HepG2 (cell line): ENCODE measurements around the gene CAMTA1. TPM values are rescaled to one million over a fixed set of nuclear protein-coding genes. Genes with fewer than 3 reads are reported as not detected.

Experiments
- ATAC-seq: fragments of 200-7000 bp; cut with Tn5 transposase; 3 replicates; pipeline ENCODE4 v1.9.1; 2020; ENCODE audit warnings: mild to moderate bottlenecking, moderate library complexity
- BruUV-seq: library from RNA; stranded (reverse); fragments of 400-500 nt; replicated peaks from 2 replicates; lab custom pipeline; 2021; lab: Mats Ljungman, UMichigan
- CTCF ChIA-PET: fragments of 300-600 bp; formaldehyde crosslinking; extraction: SDS; loops from one replicate; lab custom pipeline; 2021; ENCODE audit warnings: low total read pairs, inconsistent platforms, low intra/inter-chr PET ratio; lab: Yijun Ruan, JAX
- POLR2A ChIA-PET: fragments of 350-600 bp; sonication (Branson Sonifier 250); formaldehyde crosslinking; loops from one replicate; lab custom pipeline; 2020; ENCODE audit warnings: antibody characterized with exemption, inconsistent platforms; lab: Yijun Ruan, JAX
- DNase-seq: peaks from one replicate; pipeline ENCODE4 v3.0.0-alpha.2; 2015; ENCODE audit warnings: low spot score
- FAIRE-seq: peaks from 3 replicates; lab custom pipeline; 2011; peaks lifted over from hg19 to GRCh38; lab: Jason Lieb, UNC
- H2AFZ ChIP-seq: one replicate; pipeline ENCODE4 v1.6.1; 2011; ENCODE audit warnings: low read length, inconsistent platforms
- H3K27ac ChIP-seq: fragments of 300-600 bp; 3 replicates; pipeline ENCODE4 v1.8.0; 2011; ENCODE audit warnings: mixed run types, mild to moderate bottlenecking, mixed read lengths, low read length, inconsistent platforms; ENCODE audit not compliant: insufficient read depth; ENCODE audit errors: extremely low read length
- H3K27me3 ChIP-seq, 2 experiments: fragments of 200-600 bp in 1 of 2; 2 replicates in 1 of 2; 3 replicates in 1 of 2; pipeline versions ENCODE4 v1.6.0 to v1.8.0; 2011; ENCODE audit warnings: low read length in 2 of 2, mild to moderate bottlenecking in 2 of 2, moderate library complexity in 2 of 2, inconsistent platforms in 1 of 2; ENCODE audit not compliant: insufficient read depth in 2 of 2, control insufficient read depth in 1 of 2
- H3K36me3 ChIP-seq, 2 experiments: fragments of 200-600 bp in 1 of 2; replicated peaks in 1 of 2; 2 replicates in 1 of 2; 3 replicates in 1 of 2; pipeline versions ENCODE4 v1.5.1 to v1.8.0; 2011; ENCODE audit warnings: low read length in 2 of 2, inconsistent platforms in 1 of 2; ENCODE audit not compliant: insufficient read depth in 2 of 2, control insufficient read depth in 1 of 2
- H3K4me1 ChIP-seq: 2 replicates; pipeline ENCODE4 v1.5.1; 2012; ENCODE audit warnings: low read length, inconsistent platforms; ENCODE audit not compliant: insufficient read depth
- H3K4me2 ChIP-seq: 2 replicates; pipeline ENCODE4 v1.6.0; 2011; ENCODE audit warnings: low read depth, low read length, inconsistent platforms
- H3K4me3 ChIP-seq, 3 experiments: fragments of 200-600 bp in 1 of 3; sonication (generic), shearing (Covaris generic) in 1 of 3; replicated peaks in 1 of 3; 2 replicates each; pipeline ENCODE4 v1.5.1; 2011 to 2016; ENCODE audit warnings: low read length in 3 of 3, inconsistent platforms in 2 of 3, low read depth in 2 of 3, mild to moderate bottlenecking in 2 of 3, control low read depth in 1 of 3, mixed read lengths in 1 of 3; ENCODE audit not compliant: insufficient read depth in 1 of 3
- H3K79me2 ChIP-seq: one replicate; pipeline ENCODE4 v1.6.1; 2011; ENCODE audit warnings: low read length, inconsistent platforms; ENCODE audit not compliant: insufficient read depth
- H3K9ac ChIP-seq: 2 replicates; pipeline ENCODE4 v1.6.0; 2011; ENCODE audit warnings: mild to moderate bottlenecking, low read depth, low read length, inconsistent platforms; ENCODE audit not compliant: insufficient read depth
- H3K9me3 ChIP-seq: 2 replicates; pipeline ENCODE4 v1.5.1; 2012; ENCODE audit warnings: mild to moderate bottlenecking, low read length
- H4K20me1 ChIP-seq: 2 replicates; pipeline ENCODE4 v1.6.0; 2011; ENCODE audit warnings: inconsistent platforms, mild to moderate bottlenecking, low read length, moderate library complexity; ENCODE audit not compliant: insufficient read depth
- CEBPZ ChIP-seq: IDR thresholded peaks from 2 replicates; pipeline ENCODE4 v1.6.1; 2012; ENCODE audit warnings: low read length, improper control_type of control experiment
- NAIF1 ChIP-seq: sonication (generic); formaldehyde crosslinking; IDR thresholded peaks from 2 replicates; pipeline ENCODE4 v1.5.0; 2020; ENCODE audit warnings: mild to moderate bottlenecking, missing genetic modification reagents, borderline replicate concordance
- NFIB ChIP-seq: sonication (generic); formaldehyde crosslinking; IDR thresholded peaks from 2 replicates; pipeline ENCODE4 v1.9.0; 2021; ENCODE audit warnings: missing genetic modification reagents, mild to moderate bottlenecking, borderline replicate concordance
- ZNF253 ChIP-seq: sonication (generic); formaldehyde crosslinking; IDR thresholded peaks from 2 replicates; pipeline ENCODE4 v1.8.0; 2022; ENCODE audit warnings: mild to moderate bottlenecking, missing genetic modification reagents, borderline replicate concordance
- ZNF354B ChIP-seq: sonication (generic); formaldehyde crosslinking; IDR thresholded peaks from 2 replicates; pipeline ENCODE4 v1.8.0; 2022; ENCODE audit warnings: mild to moderate bottlenecking, missing genetic modification reagents
- ZNF503 ChIP-seq: sonication (generic); formaldehyde crosslinking; IDR thresholded peaks from 2 replicates; pipeline ENCODE4 v1.4.0; 2020; ENCODE audit warnings: missing genetic modification reagents
- ZNF616 ChIP-seq: sonication (generic); formaldehyde crosslinking; IDR thresholded peaks from 2 replicates; pipeline ENCODE4 v1.5.0; 2020; ENCODE audit warnings: low read depth, mild to moderate bottlenecking, missing genetic modification reagents
- ZNF878 ChIP-seq: sonication (generic); formaldehyde crosslinking; IDR thresholded peaks from 2 replicates; pipeline ENCODE4 v1.8.1; 2023; ENCODE audit warnings: mild to moderate bottlenecking, missing genetic modification reagents, moderate library complexity
- WGBS: methylation state at CpG from one replicate; pipeline ENCODE4 v1.1.6; 2017; ENCODE audit warnings: low lambda C conversion rate; 5-methylcytosine and 5-hydroxymethylcytosine counted together
- in situ Hi-C: cut with HindIII; loops from 2 replicates; pipeline ENCODE4 v1.10.0; 2017; ENCODE audit warnings: low pct_unique_long_range_greater_than_20kb; ENCODE audit not compliant: extremely low pct_ligation_motif_present
- intact Hi-C: fragments of 100-400 bp; cut with micrococcal nuclease; formaldehyde crosslinking; loops from one replicate; pipeline ENCODE4 v1.10.0; 2022; ENCODE audit not compliant: unreplicated experiment
- polyA plus RNA-seq, 8 experiments: library from polyadenylated mRNA; depleted of rRNA in 3 of 8; stranded (reverse) in 7 of 8; unstranded in 1 of 8; fragments of >200 nt; fragmentation: Illumina TruSeq in 4 of 8; extraction: Trizol in 4 of 8; gene quantifications; 2 replicates each; pipeline versions ENCODE4 v1.2.1 to v1.2.3, GENCODE V29; 2011 to 2016; ENCODE audit warnings: low read depth in 4 of 8, missing spikeins in 1 of 8, mixed read lengths in 1 of 8; ENCODE audit not compliant: insufficient read depth in 1 of 8
- total RNA-seq, 5 experiments: library from RNA; depleted of rRNA; stranded (reverse); fragments of >200 nt; fragmentation: Illumina TruSeq; extraction: Trizol; gene quantifications; 2 replicates each; pipeline ENCODE4 v1.2.3, GENCODE V29; 2016; ENCODE audit warnings: low read depth in 1 of 5

CAMTA1 gene
- total and polyA plus RNA-seq, 2 of the 13 experiments (the other 11 are each of a cell fraction or from before 2014, with no cell fraction given): 25.0 to 36.4 TPM

GRCh38 chr1:7810395-7810794, 1025.1 kb downstream of the CAMTA1 start:
- no peak overlapping the region for H3K27ac ChIP-seq
- BruUV-seq: no TSS peak
- H3K36me3 ChIP-seq: peaks cover 3 to 18% of the 10 kb centered on the region in 2 experiments; a peak in 4 of 5 replicates
- FAIRE-seq: no peak
- ChIA-PET CTCF (no interaction called here), POLR2A (no interaction called here)
- peaks cover 15% of the 10 kb centered on the region for H3K9me3 ChIP-seq
- ATAC-seq: no peak
- no peaks in the 10 kb centered on the region for H3K79me2 ChIP-seq
- no peak overlapping the region for H3K9ac ChIP-seq
- DNase-seq: no peak
- TF ChIP-seq ZNF503 (CRISPR knock-in tag): no peak
- no peak for TF ChIP-seq CEBPZ
- no peak for TF ChIP-seq ZNF253 (CRISPR knock-in tag)
- TF ChIP-seq ZNF878: no peak
- no peak for TF ChIP-seq NFIB (CRISPR knock-in tag)
- no peak for TF ChIP-seq NAIF1 (CRISPR knock-in tag)
- no peak for TF ChIP-seq ZNF616 (CRISPR knock-in tag)
- TF ChIP-seq ZNF354B (CRISPR knock-in tag): no peak
- no peak overlapping the region for H3K4me3 ChIP-seq
- no peaks in the 10 kb centered on the region for H4K20me1 ChIP-seq
- in situ Hi-C loops (no loop called here), intact Hi-C loops (no loop called here)
- no peaks in the 10 kb centered on the region for H3K27me3 ChIP-seq
- H2AFZ ChIP-seq: no peak overlapping the region
- 98% methylated on average over 7 of the region's 7 CpGs for WGBS
- no peaks in the 10 kb centered on the region for H3K4me1 ChIP-seq
- no peak overlapping the region for H3K4me2 ChIP-seq
